Activated effector memory CD4-positive, alpha-beta T cell treated with anti-CD3 and anti-CD28 coated beads, Interleukin-2, amount 50 U/mL, for 16 hours (primary cell): ENCODE data around the gene TGFA.

Experiments used
- DNase-seq: peaks from one replicate; pipeline ENCODE4 v3.0.0-alpha.2; 2020

TGFA gene

GRCh38 chr2:70403267-70404053, 150.2 kb downstream of the TGFA start:
- no peak for DNase-seq

GRCh38 chr2:70400539-70400938, 153.1 kb downstream of the TGFA start:
- DNase-seq: no peak

- DNase-seq: no peak
Observed at GRCh38 chr2:70399046-70399445, 154.6 kb downstream of the TGFA start.
